ENCODE data around the gene ABHD16A.

ABHD16A gene

GRCh38 chr6:31662124-31662723 lies 40.9 kb downstream of the ABHD16A start:
- no peak for DNase-seq (ENCODE audit: low read depth in 3 of 3)

GRCh38 chr6:31661262-31662123 lies 41.6 kb downstream of the ABHD16A start:
- no peak for DNase-seq (ENCODE audit: low read depth in 3 of 3)

GRCh38 chr6:31660381-31661261 lies 42.5 kb downstream of the ABHD16A start, which contains the start of gene C6orf47:
C6orf47 (minus strand) TSS chr6:31660778; CDS start chr6:31659947, 831 bp downstream.
- DNase-seq (ENCODE audit: low read depth in 3 of 3) = peak in 2 of 3 donors; percentile 51 to 62

GRCh38 chr6:31659649-31660380 lies 43.3 kb downstream of the ABHD16A start:
- no peak for DNase-seq (ENCODE audit: low read depth in 3 of 3)

GRCh38 chr6:31658983-31659648 lies 44.0 kb downstream of the ABHD16A start:
- DNase-seq (ENCODE audit: low read depth in 3 of 3) = no peak

GRCh38 chr6:31658158-31658688 lies 44.9 kb downstream of the ABHD16A start:
- no peak for DNase-seq (ENCODE audit: low read depth in 3 of 3)

- DNase-seq (ENCODE audit: low read depth in 3 of 3) = no peak
These were observed 45.5 kb downstream of the ABHD16A start for GRCh38 chr6:31657406-31658157.

- DNase-seq (ENCODE audit: low read depth in 3 of 3) = no peak
These were observed 47.5 kb downstream of the ABHD16A start, which contains the start of gene APOM for GRCh38 chr6:31655349-31656237. APOM (plus strand) TSS chr6:31655894; CDS start chr6:31655967, 73 bp downstream.

- no peak for DNase-seq (ENCODE audit: low read depth in 3 of 3)
These were observed 48.4 kb downstream of the ABHD16A start for GRCh38 chr6:31654574-31655348.

GRCh38 chr6:31652925-31653724 lies 50.0 kb downstream of the ABHD16A start:
- peak; percentile 71 to 79 (median 78) for DNase-seq (ENCODE audit: low read depth in 3 of 3)

- no peak for DNase-seq (ENCODE audit: low read depth in 3 of 3)
These were observed 51.4 kb downstream of the ABHD16A start for GRCh38 chr6:31651602-31652191.

GRCh38 chr6:31645325-31645724 lies 57.8 kb downstream of the ABHD16A start:
- no peak for DNase-seq (ENCODE audit: low read depth in 3 of 3)

GRCh38 chr6:31643818-31644454 lies 59.2 kb downstream of the ABHD16A start:
- no peak for DNase-seq (ENCODE audit: low read depth in 3 of 3)

GRCh38 chr6:31642798-31643570 lies 60.1 kb downstream of the ABHD16A start:
- DNase-seq (ENCODE audit: low read depth in 3 of 3) = no peak

- DNase-seq (ENCODE audit: low read depth in 3 of 3) = no peak
These were observed 61.8 kb downstream of the ABHD16A start for GRCh38 chr6:31641370-31641769.
